Spleen (tissue), 7 donors: ENCODE data around the gene SLC22A7.

Experiments used
- POLR2A ChIP-seq, 3 donors: fragments of 450-650 bp; IDR thresholded peaks; one replicate each; pipeline ENCODE4 v1.5.1; 2017; ENCODE audit warnings: antibody characterized with exemption in 3 of 3, mild to moderate bottlenecking in 1 of 3
- POLR2AphosphoS5 ChIP-seq, 3 donors: sonication (generic); formaldehyde crosslinking; IDR thresholded peaks; one replicate each; pipeline ENCODE4 v1.5.1; 2017; ENCODE audit warnings: antibody characterized with exemption in 3 of 3
- TF ChIP-seq, protein P1 (sequence below), 11 experiments: fragments of 200-600 bp in 7 of 11; fragments of 450-650 bp in 4 of 11; sonication (generic) in 4 of 11; IDR thresholded peaks in 8 of 11; conservative IDR thresholded peaks in 3 of 11; 1 replicate in 7 of 11; 2 replicates in 4 of 11; pipeline versions ENCODE4 v1.4.0 to v1.8.0; 2016 to 2021; ENCODE audit warnings: antibody characterized with exemption in 11 of 11, inconsistent platforms in 4 of 11, mild to moderate bottlenecking in 1 of 11
- donor health status: DM: no; HTN: no; CAD: no; lungs with moderate emphysema.
- donor health status: DM: no; HTN: no; CAD: no.
- donor health status: DM: no; HTN: no; CAD: no.

DNA sequence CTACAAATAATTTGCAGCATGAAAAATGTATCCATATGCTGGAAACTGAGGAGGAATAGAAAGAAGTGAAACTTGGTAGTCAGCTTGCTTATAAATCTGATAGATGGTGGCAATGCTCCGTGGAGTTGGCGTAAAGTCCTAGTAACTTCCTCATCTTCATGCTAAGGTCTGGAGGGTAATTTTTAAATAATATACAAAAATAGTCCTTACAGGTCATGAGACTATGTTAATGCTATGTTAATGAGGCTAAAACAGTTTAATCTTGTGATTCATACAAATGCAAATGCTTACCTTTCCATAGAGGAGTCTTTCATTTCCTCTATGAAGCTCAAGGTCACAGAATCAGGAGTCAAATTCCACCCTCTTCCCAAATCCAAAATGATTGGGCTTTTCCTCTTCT lies 20.0 kb downstream of the SLC22A7 start:
- TF ChIP-seq POLR2AphosphoS5 (IDR thresholded peaks at IDR 0.05) = no peak
- TF ChIP-seq, protein P1, sequence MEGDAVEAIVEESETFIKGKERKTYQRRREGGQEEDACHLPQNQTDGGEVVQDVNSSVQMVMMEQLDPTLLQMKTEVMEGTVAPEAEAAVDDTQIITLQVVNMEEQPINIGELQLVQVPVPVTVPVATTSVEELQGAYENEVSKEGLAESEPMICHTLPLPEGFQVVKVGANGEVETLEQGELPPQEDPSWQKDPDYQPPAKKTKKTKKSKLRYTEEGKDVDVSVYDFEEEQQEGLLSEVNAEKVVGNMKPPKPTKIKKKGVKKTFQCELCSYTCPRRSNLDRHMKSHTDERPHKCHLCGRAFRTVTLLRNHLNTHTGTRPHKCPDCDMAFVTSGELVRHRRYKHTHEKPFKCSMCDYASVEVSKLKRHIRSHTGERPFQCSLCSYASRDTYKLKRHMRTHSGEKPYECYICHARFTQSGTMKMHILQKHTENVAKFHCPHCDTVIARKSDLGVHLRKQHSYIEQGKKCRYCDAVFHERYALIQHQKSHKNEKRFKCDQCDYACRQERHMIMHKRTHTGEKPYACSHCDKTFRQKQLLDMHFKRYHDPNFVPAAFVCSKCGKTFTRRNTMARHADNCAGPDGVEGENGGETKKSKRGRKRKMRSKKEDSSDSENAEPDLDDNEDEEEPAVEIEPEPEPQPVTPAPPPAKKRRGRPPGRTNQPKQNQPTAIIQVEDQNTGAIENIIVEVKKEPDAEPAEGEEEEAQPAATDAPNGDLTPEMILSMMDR (IDR thresholded peaks at IDR 0.05 in 8 of 11, conservative IDR thresholded peaks at IDR 0.05 in 3 of 11) = no peak
- no peak for TF ChIP-seq POLR2A (IDR thresholded peaks at IDR 0.05)
